ENCODE data around the gene HOMER2. TPM values are rescaled to one million over a fixed set of nuclear protein-coding genes. Genes with fewer than 3 reads are reported as not detected.
"Not testable (repeated sequence)": the region's sequence is repeated elsewhere in the genome, so short reads cannot be mapped to it uniquely, and the experiment has no call there.

HOMER2 gene
- total RNA-seq, 2 donors from 2014 or later, result 1.8 to 4.9 TPM

GRCh38 chr15:82945326-82945725, 7.2 kb downstream of the HOMER2 start:
- Histone ChIP-seq H3K4me3 (no peak overlapping the region), H3K4me1 (ENCODE audit: control insufficient read depth in 1 of 2, low read depth in 2 of 2) (no peaks in the 10 kb centered on the region), H3K27me3 (replicated peaks; ENCODE audit: insufficient read depth) (no peaks in the 10 kb centered on the region), H3K27ac (no peak overlapping the region), H3K9me3 (no peaks in the 10 kb centered on the region), H3K36me3 (no peaks in the 10 kb centered on the region)
- DNase-seq (ENCODE audit: low spot score), result no peak
- TF ChIP-seq CTCF (IDR thresholded peaks at IDR 0.05), result no peak
- no peak for ATAC-seq (ENCODE audit: insufficient number of reproducible peaks, low FRiP score, low read depth)

- no peak for TF ChIP-seq CTCF (IDR thresholded peaks at IDR 0.05)
- Histone ChIP-seq H3K27me3 (replicated peaks; ENCODE audit: insufficient read depth) (no peaks in the 10 kb centered on the region), H3K4me3 (no peak overlapping the region), H3K27ac (no peak overlapping the region), H3K9me3 (no peaks in the 10 kb centered on the region), H3K36me3 (no peaks in the 10 kb centered on the region), H3K4me1 (ENCODE audit: control insufficient read depth in 1 of 2, low read depth in 2 of 2) (no peaks in the 10 kb centered on the region)
- ATAC-seq (ENCODE audit: insufficient number of reproducible peaks, low FRiP score, low read depth), result no peak
- DNase-seq (ENCODE audit: low spot score), result no peak
Measured at GRCh38 chr15:82944821-82945220, 7.7 kb downstream of the HOMER2 start.

- no peaks in the 10 kb centered on the region for H3K9me3 ChIP-seq
- no peaks in the 10 kb centered on the region for H3K4me1 ChIP-seq (ENCODE audit: control insufficient read depth in 1 of 2, low read depth in 2 of 2)
- no peaks in the 10 kb centered on the region for H3K36me3 ChIP-seq
- H3K27ac ChIP-seq, result no peak overlapping the region
- DNase-seq (ENCODE audit: low spot score) (no peak), ATAC-seq (ENCODE audit: insufficient number of reproducible peaks, low FRiP score, low read depth) (no peak)
- no peak for TF ChIP-seq CTCF (IDR thresholded peaks at IDR 0.05)
- H3K4me3 ChIP-seq, result no peak overlapping the region
- H3K27me3 ChIP-seq (replicated peaks; ENCODE audit: insufficient read depth), result no peaks in the 10 kb centered on the region
Measured at GRCh38 chr15:82944056-82944455, 8.5 kb downstream of the HOMER2 start.

GRCh38 chr15:82943176-82943575, 9.3 kb downstream of the HOMER2 start:
- Histone ChIP-seq H3K27ac (no peak overlapping the region), H3K4me3 (no peak overlapping the region), H3K36me3 (no peaks in the 10 kb centered on the region), H3K9me3 (no peaks in the 10 kb centered on the region), H3K27me3 (replicated peaks; ENCODE audit: insufficient read depth) (no peaks in the 10 kb centered on the region), H3K4me1 (ENCODE audit: control insufficient read depth in 1 of 2, low read depth in 2 of 2) (no peaks in the 10 kb centered on the region)
- DNase-seq (ENCODE audit: low spot score) (no peak), ATAC-seq (ENCODE audit: insufficient number of reproducible peaks, low FRiP score, low read depth) (no peak)
- TF ChIP-seq CTCF (IDR thresholded peaks at IDR 0.05), result no peak

- Histone ChIP-seq H3K4me1 (ENCODE audit: control insufficient read depth in 1 of 2, low read depth in 2 of 2) (no peaks in the 10 kb centered on the region), H3K27me3 (replicated peaks; ENCODE audit: insufficient read depth) (no peaks in the 10 kb centered on the region), H3K36me3 (no peaks in the 10 kb centered on the region), H3K4me3 (no peak overlapping the region), H3K27ac (no peak overlapping the region), H3K9me3 (no peaks in the 10 kb centered on the region)
- ATAC-seq (ENCODE audit: insufficient number of reproducible peaks, low FRiP score, low read depth), result no peak
- DNase-seq (ENCODE audit: low spot score), result no peak
- no peak for TF ChIP-seq CTCF (IDR thresholded peaks at IDR 0.05)
Measured at GRCh38 chr15:82942691-82943090, 9.8 kb downstream of the HOMER2 start.

GRCh38 chr15:82939678-82940077, 12.8 kb downstream of the HOMER2 start:
- not testable (repeated sequence) for H3K36me3 ChIP-seq; H3K4me3 ChIP-seq; ATAC-seq (ENCODE audit: insufficient number of reproducible peaks, low FRiP score, low read depth); H3K27me3 ChIP-seq (replicated peaks; ENCODE audit: insufficient read depth); DNase-seq (ENCODE audit: low spot score); H3K9me3 ChIP-seq; H3K4me1 ChIP-seq (ENCODE audit: control insufficient read depth in 1 of 2, low read depth in 2 of 2); H3K27ac ChIP-seq
